ENCODE measurements around the gene UACA.

DNA sequence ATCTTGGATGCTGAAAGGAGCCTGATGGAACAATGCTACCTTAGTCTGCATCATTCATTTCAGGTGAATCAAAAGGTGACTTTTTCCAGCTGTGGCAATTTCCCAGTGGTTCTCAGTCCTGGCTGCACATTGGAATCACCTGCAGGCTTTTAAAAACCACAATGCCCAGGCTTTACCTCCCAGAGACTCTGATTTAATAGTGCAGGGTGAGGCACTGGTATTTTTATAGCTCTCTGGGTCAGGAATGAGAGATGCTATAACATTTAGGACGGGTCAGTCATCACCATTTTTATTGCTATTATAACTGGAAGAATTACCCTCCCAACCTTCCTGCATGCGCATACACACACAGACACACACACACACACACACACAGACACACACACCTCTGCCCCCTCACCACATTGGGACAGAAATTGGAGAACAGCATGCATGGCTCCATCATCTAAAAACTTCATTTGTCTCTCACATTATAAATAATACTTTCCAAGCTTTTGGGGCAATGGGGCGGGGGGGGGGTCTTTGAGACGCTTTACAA lies 49.5 kb upstream of the UACA start:
- TF ChIP-seq, protein P1, sequence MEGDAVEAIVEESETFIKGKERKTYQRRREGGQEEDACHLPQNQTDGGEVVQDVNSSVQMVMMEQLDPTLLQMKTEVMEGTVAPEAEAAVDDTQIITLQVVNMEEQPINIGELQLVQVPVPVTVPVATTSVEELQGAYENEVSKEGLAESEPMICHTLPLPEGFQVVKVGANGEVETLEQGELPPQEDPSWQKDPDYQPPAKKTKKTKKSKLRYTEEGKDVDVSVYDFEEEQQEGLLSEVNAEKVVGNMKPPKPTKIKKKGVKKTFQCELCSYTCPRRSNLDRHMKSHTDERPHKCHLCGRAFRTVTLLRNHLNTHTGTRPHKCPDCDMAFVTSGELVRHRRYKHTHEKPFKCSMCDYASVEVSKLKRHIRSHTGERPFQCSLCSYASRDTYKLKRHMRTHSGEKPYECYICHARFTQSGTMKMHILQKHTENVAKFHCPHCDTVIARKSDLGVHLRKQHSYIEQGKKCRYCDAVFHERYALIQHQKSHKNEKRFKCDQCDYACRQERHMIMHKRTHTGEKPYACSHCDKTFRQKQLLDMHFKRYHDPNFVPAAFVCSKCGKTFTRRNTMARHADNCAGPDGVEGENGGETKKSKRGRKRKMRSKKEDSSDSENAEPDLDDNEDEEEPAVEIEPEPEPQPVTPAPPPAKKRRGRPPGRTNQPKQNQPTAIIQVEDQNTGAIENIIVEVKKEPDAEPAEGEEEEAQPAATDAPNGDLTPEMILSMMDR (IDR thresholded peaks at IDR 0.05), result no peak
- TF ChIP-seq POLR2A (IDR thresholded peaks at IDR 0.05), result no peak
- no peak for TF ChIP-seq POLR2AphosphoS5 (IDR thresholded peaks at IDR 0.05)
